GM06990 (cell line): ENCODE results near the gene CTAG1A.

Source experiments
- DNase-seq: peaks from one replicate; pipeline ENCODE4 v3.0.0-alpha.2; 2011; ENCODE audit not compliant: insufficient read length; ENCODE audit errors: extremely low read depth
- H3K27me3 ChIP-seq: replicated peaks from 2 replicates; pipeline ENCODE4 v1.6.0; 2011; ENCODE audit warnings: low read length; ENCODE audit not compliant: control insufficient read depth, insufficient read depth
- H3K36me3 ChIP-seq: 2 replicates; pipeline ENCODE4 v1.5.1; 2011; ENCODE audit warnings: low read length; ENCODE audit not compliant: control insufficient read depth, insufficient read depth
- H3K4me3 ChIP-seq: replicated peaks from 2 replicates; pipeline ENCODE4 v1.5.1; 2011; ENCODE audit warnings: low read depth, mild to moderate bottlenecking, control low read depth, low read length
- CTCF ChIP-seq: IDR thresholded peaks from 2 replicates; pipeline ENCODE4 v1.5.1; 2011; ENCODE audit warnings: low read length, control low read depth, mild to moderate bottlenecking, inconsistent platforms; ENCODE audit not compliant: insufficient read depth, poor library complexity, severe bottlenecking

CTAG1A gene

DNA sequence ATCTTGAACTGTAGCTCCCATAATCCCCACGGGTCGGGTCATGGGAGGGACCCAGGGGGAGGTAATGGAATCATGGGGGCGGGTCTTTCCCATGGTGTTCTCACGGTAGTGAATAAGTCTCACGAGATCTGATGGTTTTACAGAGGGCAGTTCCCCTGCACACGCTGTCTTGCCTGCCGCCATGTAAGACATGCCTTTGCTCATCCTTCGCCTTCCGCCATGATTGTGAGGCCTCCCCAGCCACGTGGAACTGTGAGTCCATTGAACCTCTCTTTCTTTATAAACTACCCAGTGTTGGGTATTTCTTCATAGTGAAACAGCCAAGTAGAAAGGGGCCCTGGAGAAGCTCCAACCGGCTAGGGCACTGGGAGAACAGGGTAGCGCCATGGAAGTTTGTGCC is 12.3 kb downstream of the CTAG1A start:
- no peaks in the 10 kb centered on the region for H3K27me3 ChIP-seq
- H3K4me3 ChIP-seq: no peak overlapping the region
- no peak for TF ChIP-seq CTCF
- H3K36me3 ChIP-seq: no peaks in the 10 kb centered on the region
- DNase-seq: no peak

GRCh38 chrX:154598656-154599055 is 13.7 kb downstream of the CTAG1A start:
- H3K27me3 ChIP-seq: no peaks in the 10 kb centered on the region; the same call in 1 of the 2 replicates
- H3K4me3 ChIP-seq: no peak overlapping the region
- H3K36me3 ChIP-seq: no peaks in the 10 kb centered on the region
- no peak for DNase-seq
- no peak for TF ChIP-seq CTCF

GRCh38 chrX:154599531-154599930 is 14.6 kb downstream of the CTAG1A start:
- no peak for TF ChIP-seq CTCF
- DNase-seq: no peak
- Histone ChIP-seq H3K27me3 (no peaks in the 10 kb centered on the region; the same call in 1 of the 2 replicates), H3K4me3 (no peak overlapping the region), H3K36me3 (no peaks in the 10 kb centered on the region)

DNA sequence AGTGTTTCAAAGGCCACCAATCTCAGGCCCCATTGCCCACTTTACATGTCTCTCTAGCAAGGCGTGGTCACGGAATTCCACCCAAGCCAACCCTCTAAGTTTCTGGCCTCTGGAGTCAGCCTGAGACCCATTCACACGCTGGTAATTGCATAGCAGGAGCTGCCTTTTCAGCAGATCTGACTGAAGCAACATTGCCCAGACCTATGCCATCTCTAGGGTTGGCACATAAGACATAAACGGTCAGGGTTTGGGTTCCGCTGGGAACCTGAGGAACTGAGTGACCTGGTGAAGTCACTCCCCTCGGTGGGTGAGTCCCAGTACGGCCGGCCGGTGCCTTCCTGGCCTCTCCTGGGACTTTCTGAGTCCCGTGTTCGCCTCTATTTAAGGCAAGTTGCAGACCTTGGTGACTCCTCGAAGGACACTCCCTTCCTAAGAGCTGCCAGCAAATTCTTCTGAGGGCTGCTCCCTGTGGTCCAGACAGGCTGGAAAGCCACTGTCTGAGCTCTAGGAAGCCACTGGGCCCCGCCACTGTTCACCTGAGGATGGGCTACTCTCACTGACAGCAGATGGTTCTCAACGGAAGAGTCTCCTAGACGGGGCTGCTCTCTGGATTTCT is 15.9 kb downstream of the CTAG1A start:
- H3K27me3 ChIP-seq: no peaks in the 10 kb centered on the region; the same call in 1 of the 2 replicates
- no peak for TF ChIP-seq CTCF
- H3K36me3 ChIP-seq: no peaks in the 10 kb centered on the region
- no peak for DNase-seq
- H3K4me3 ChIP-seq: no peak overlapping the region

DNA sequence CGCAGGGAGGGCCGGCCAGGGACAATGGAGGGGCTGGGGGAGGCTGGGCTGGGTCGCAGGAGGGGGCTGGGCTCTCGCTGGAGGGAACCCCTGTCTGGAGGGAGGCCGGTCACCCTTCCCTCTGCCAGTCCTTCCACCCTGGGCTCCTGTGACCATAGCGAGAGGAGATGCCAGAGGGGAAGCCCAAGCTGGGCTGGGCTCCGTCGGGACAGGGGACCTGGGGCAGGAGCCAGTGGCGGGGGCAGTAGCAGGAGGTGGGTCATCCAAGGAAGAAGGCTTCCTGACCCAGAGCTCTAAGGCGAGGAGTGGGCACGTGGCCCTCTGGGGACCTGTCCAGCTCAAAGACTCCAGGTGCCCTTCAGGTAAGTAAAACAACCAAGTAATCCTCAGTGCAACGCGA is 17.3 kb downstream of the CTAG1A start:
- DNase-seq: no peak
- TF ChIP-seq CTCF: no peak
- no peak overlapping the region for H3K4me3 ChIP-seq
- H3K36me3 ChIP-seq: no peaks in the 10 kb centered on the region
- no peaks in the 10 kb centered on the region; the same call in 1 of the 2 replicates for H3K27me3 ChIP-seq
